Measurements from ENCODE around the gene NBAS.

NBAS gene

DNA sequence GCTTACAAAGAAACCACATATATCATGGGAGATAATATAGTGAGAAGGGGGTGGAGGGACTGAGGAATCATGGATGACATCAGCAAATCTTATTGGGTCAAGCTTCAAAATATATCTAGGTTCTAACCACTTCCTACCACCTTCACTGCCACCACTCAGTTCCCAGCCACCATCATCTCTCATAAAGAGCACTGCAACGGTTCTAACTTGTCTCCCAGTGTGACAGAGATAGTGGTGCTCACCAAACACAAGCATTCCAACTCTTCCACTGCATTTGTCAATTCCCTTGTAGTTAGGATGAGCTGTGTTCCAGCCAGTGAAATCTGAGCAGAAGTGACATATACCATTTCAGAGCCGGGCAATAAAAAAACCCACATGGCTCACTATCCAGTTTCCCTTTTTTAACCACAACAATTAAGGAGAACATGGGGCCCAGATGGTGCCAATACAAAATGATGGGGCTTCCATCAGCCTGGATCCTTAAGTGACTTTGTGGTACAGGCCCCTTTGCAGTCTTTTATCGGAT lies 318.1 kb downstream of the NBAS start:
- H3K4me3 ChIP-seq (ENCODE audit: low read depth, low read length), result no peak overlapping the region
- TF ChIP-seq, protein P1, sequence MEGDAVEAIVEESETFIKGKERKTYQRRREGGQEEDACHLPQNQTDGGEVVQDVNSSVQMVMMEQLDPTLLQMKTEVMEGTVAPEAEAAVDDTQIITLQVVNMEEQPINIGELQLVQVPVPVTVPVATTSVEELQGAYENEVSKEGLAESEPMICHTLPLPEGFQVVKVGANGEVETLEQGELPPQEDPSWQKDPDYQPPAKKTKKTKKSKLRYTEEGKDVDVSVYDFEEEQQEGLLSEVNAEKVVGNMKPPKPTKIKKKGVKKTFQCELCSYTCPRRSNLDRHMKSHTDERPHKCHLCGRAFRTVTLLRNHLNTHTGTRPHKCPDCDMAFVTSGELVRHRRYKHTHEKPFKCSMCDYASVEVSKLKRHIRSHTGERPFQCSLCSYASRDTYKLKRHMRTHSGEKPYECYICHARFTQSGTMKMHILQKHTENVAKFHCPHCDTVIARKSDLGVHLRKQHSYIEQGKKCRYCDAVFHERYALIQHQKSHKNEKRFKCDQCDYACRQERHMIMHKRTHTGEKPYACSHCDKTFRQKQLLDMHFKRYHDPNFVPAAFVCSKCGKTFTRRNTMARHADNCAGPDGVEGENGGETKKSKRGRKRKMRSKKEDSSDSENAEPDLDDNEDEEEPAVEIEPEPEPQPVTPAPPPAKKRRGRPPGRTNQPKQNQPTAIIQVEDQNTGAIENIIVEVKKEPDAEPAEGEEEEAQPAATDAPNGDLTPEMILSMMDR (IDR thresholded peaks at IDR 0.05; ENCODE audit: borderline replicate concordance, insufficient read depth, low read depth, low read length), result no peak

DNA sequence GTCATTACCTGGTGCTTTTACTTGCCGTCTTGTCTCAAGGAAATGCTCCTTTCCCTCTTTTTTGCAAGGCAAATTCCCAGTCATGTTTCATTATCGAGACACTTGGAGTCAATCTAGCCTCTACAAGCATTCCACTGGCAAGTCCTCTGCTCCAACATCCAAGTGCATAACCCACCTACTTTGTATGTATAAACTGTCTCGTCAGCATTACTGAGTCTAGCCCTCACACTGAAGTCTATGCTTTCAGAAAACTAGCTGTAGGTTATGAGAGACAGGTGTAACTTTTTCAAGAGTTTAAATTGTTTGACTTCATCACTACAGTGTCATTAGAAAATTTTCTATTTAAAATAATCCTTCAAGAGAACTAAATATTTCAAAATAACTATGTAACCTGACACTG lies 319.2 kb downstream of the NBAS start:
- no peak overlapping the region for H3K4me3 ChIP-seq (ENCODE audit: low read depth, low read length)
- TF ChIP-seq, protein P1 (IDR thresholded peaks at IDR 0.05; ENCODE audit: borderline replicate concordance, insufficient read depth, low read depth, low read length), result no peak

DNA sequence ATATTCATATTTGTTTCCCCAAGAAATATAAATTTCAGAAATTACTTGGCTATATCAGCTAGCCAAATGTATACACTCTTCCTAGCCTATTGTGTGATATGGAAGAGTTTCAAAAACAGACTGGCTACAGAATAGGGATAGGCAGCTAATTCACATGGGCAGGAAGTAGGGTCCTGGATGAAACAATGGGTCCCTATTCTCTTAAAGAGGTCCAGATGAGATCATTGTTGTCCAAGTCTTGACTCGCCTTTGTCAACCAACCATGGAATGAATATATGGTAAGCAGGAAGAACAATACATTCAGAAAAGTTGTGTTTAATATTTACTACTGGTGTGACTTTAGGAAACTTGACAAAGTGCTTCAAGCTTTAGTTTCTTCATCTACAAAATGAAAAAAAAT lies 319.9 kb downstream of the NBAS start:
- TF ChIP-seq, protein P1 (IDR thresholded peaks at IDR 0.05; ENCODE audit: borderline replicate concordance, insufficient read depth, low read depth, low read length), result no peak
- H3K4me3 ChIP-seq (ENCODE audit: low read depth, low read length), result no peak overlapping the region

DNA sequence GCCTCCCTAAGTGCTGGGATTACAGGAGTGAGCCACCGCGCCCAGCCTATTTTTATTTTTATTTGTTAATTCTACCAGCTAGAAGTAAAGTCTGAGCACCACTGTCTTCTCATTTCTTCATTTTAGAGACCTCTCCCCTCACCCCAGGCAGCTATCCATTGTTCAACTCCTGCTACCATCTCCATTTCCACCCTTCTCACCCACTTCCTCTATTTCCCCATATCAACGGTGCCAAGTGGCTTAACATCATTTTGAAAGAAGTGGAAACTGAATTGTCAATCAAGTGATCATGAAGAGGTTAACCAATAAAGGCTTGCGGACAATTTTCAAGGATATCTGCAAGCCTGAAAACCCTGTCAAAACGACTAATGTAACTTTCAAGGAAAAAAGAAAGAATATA lies 323.1 kb downstream of the NBAS start:
- TF ChIP-seq, protein P1 (IDR thresholded peaks at IDR 0.05; ENCODE audit: borderline replicate concordance, insufficient read depth, low read depth, low read length), result no peak
- no peak overlapping the region for H3K4me3 ChIP-seq (ENCODE audit: low read depth, low read length)

DNA sequence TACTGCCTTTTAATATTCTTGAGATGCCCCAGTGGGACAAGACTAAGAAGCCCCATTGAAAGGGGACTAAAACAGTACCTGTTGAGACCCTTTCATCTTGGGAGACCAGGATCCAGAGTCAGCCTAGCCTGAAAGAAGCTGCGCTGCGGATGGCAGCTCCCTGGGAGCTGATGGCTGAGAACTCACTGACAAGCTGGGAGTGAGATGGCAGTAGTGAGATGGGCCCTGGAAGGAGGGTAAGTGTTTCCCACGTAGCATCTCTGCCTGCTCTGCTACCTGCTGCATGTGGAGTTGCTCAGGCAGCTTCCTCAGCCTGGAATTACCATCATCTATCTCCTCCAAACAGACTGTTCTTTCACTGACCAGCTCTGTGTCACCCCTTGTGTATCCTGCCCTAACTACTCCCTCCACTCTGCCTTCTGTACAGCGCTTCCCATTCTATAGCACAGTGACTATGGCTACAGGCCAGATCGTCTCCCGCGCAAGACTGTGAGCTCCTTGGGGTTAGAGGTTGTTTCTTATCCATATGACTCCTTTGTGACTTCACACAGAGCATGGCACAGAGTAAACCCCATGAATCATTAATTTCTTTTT lies 330.4 kb downstream of the NBAS start:
- TF ChIP-seq, protein P1 (IDR thresholded peaks at IDR 0.05; ENCODE audit: borderline replicate concordance, insufficient read depth, low read depth, low read length), result no peak
- H3K4me3 ChIP-seq (ENCODE audit: low read depth, low read length), result no peak overlapping the region

DNA sequence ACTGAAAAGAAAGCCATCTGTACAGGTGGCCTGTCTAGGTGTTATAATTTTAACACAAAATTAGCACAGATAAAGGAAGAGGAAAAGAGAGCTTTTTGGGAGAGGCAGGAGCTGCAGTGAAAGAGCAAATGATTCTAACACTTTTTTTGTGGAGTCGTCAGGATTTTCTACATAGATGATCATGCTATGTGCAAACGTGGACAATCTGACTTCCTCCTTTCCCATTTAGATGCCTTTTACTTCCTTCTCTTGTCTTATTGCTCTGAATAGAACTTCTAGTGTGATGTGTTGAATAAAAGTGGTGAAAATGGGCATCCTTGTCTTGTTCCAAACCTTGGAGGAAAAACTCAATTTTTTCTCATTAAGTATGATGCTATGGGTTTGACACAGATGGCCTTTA lies 334.5 kb downstream of the NBAS start:
- no peak overlapping the region for H3K4me3 ChIP-seq (ENCODE audit: low read depth, low read length)
- TF ChIP-seq, protein P1 (IDR thresholded peaks at IDR 0.05; ENCODE audit: borderline replicate concordance, insufficient read depth, low read depth, low read length), result no peak

DNA sequence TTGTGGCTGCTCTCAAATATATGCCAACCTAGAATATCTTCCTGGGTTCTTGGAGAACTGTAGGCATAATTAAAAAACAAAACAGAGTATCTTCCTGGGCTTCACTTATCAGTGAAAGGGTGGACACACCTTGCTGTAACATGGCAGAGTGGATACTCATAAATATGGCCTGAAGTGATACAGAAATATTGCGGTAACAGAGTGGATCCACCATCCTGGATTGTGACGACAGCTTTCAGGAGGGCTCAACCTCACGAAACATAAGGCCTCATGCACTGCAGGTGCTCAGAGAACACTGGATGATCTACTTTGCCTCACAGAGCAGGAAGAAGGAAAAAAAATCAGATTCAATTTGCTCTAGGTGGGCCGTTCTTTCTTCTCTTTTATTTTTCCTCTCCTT lies 336.0 kb downstream of the NBAS start:
- TF ChIP-seq, protein P1 (IDR thresholded peaks at IDR 0.05; ENCODE audit: borderline replicate concordance, insufficient read depth, low read depth, low read length), result no peak
- no peak overlapping the region for H3K4me3 ChIP-seq (ENCODE audit: low read depth, low read length)

All from GM12875 (cell line).